Cardiac fibroblast (primary cell): ENCODE results near the gene FGF14.

Experiments used
- DNase-seq, 2 donors: peaks; one replicate each; pipeline versions ENCODE4 v3.0.0 to v3.0.0-alpha.2; 2010; ENCODE audit warnings: low read depth in 2 of 2
- H3K4me3 ChIP-seq, 2 donors: replicated peaks in 1 of 2; 1 replicate in 1 of 2; 2 replicates in 1 of 2; pipeline ENCODE4 v1.5.1; 2011; ENCODE audit warnings: low read depth in 2 of 2, low read length in 2 of 2, mild to moderate bottlenecking in 2 of 2, moderate library complexity in 1 of 2
- CTCF ChIP-seq: IDR thresholded peaks from one replicate; pipeline ENCODE4 v1.5.1; 2011; ENCODE audit warnings: low read depth, mild to moderate bottlenecking, low read length, inconsistent platforms

The FGF14 gene

GRCh38 chr13:101727118-101727517 is 674.7 kb downstream of the FGF14 start:
- no peak for TF ChIP-seq CTCF
- H3K4me3 ChIP-seq, result no peak overlapping the region
- no peak for DNase-seq

- no peak for TF ChIP-seq CTCF
- no peak for DNase-seq
- H3K4me3 ChIP-seq, result no peak overlapping the region
These were observed 675.2 kb downstream of the FGF14 start for GRCh38 chr13:101726681-101727080.

- no peak for DNase-seq
- no peak overlapping the region for H3K4me3 ChIP-seq
- TF ChIP-seq CTCF, result no peak
These were observed 683.4 kb downstream of the FGF14 start for GRCh38 chr13:101718496-101718895.

- H3K4me3 ChIP-seq, result no peak overlapping the region
- TF ChIP-seq CTCF, result no peak
These were observed 684.5 kb downstream of the FGF14 start for GRCh38 chr13:101717353-101717752.

GRCh38 chr13:101714195-101714594 is 687.7 kb downstream of the FGF14 start:
- no peak overlapping the region for H3K4me3 ChIP-seq
- TF ChIP-seq CTCF, result no peak
- no peak for DNase-seq

More at GRCh38 chr13:101717353-101717752, 684.5 kb downstream of the FGF14 start:
- DNase-seq, result no peak

GRCh38 chr13:101712026-101712348 is 689.9 kb downstream of the FGF14 start:
- DNase-seq, result peak in 1 of 2 donors; percentile 45
- no peak overlapping the region for H3K4me3 ChIP-seq
- no peak for TF ChIP-seq CTCF

GRCh38 chr13:101711307-101712025 is 690.4 kb downstream of the FGF14 start:
- no peak overlapping the region for H3K4me3 ChIP-seq
- TF ChIP-seq CTCF, result no peak
- DNase-seq, result no peak
